Thyroid gland (tissue), 4 donors: ENCODE data around the gene TMSB4X. TPM values are rescaled to one million over a fixed set of nuclear protein-coding genes. Genes with fewer than 3 reads are reported as not detected.
"Not testable (repeated sequence)": the region's sequence is repeated elsewhere in the genome, so short reads cannot be mapped to it uniquely, and the experiment has no call there.

Source experiments
- DNase-seq, 2 donors: peaks; one replicate each; pipeline ENCODE4 v3.0.0-alpha.2; 2019
- H3K27ac ChIP-seq, 3 donors: fragments of 200-600 bp; sonication (generic); 1 replicate in 2 of 3; 2 replicates in 1 of 3; pipeline ENCODE4 v1.5.1; 2016 to 2019; ENCODE audit warnings: mild to moderate bottlenecking in 1 of 3, moderate library complexity in 1 of 3
- H3K27me3 ChIP-seq: fragments of 200-600 bp; sonication (generic); one replicate; pipeline ENCODE4 v1.5.1; 2019
- H3K36me3 ChIP-seq, 2 donors: fragments of 200-600 bp; sonication (generic); one replicate each; pipeline ENCODE4 v1.5.1; 2016 to 2019
- H3K4me1 ChIP-seq, 2 donors: fragments of 200-600 bp; sonication (generic); one replicate each; pipeline ENCODE4 v1.5.1; 2017 to 2019
- H3K4me3 ChIP-seq, 3 donors: fragments of 200-600 bp; sonication (generic); replicated peaks in 1 of 3; 1 replicate in 2 of 3; 2 replicates in 1 of 3; pipeline ENCODE4 v1.5.1; 2016; ENCODE audit warnings: mild to moderate bottlenecking in 1 of 3
- H3K9me3 ChIP-seq: fragments of 200-600 bp; sonication (generic); one replicate; pipeline ENCODE4 v1.5.1; 2017
- CTCF ChIP-seq, 6 experiments: fragments of 200-600 bp in 3 of 6; fragments of 450-650 bp in 3 of 6; sonication (generic) in 3 of 6; IDR thresholded peaks; one replicate each; pipeline ENCODE4 v1.5.1; 2016 to 2019; ENCODE audit warnings: antibody characterized with exemption in 6 of 6, mild to moderate bottlenecking in 2 of 6, inconsistent platforms in 1 of 6, moderate library complexity in 1 of 6
- POLR2A ChIP-seq, 2 donors: fragments of 450-650 bp; IDR thresholded peaks; one replicate each; pipeline ENCODE4 v1.6.1; 2017; ENCODE audit warnings: antibody characterized with exemption in 2 of 2, mild to moderate bottlenecking in 2 of 2, moderate library complexity in 1 of 2
- WGBS, 2 donors: methylation state at CpG; one replicate each; pipeline ENCODE4 v1.1.5; 2017; 5-methylcytosine and 5-hydroxymethylcytosine counted together
- intact Hi-C: fragments of 100-400 bp; cut with DNase I; formaldehyde crosslinking; loops from one replicate; pipeline ENCODE4 v1.15.1; 2023
- total RNA-seq, 4 donors: library from RNA; depleted of rRNA; stranded (reverse); fragments of >200 nt; gene quantifications; one replicate each; pipeline ENCODE4 v1.2.3, GENCODE V29; 2016

Gene TMSB4X
- total RNA-seq, 4 donors from 2014 or later, result 854 to 2,672 (median 1,302) TPM

DNA sequence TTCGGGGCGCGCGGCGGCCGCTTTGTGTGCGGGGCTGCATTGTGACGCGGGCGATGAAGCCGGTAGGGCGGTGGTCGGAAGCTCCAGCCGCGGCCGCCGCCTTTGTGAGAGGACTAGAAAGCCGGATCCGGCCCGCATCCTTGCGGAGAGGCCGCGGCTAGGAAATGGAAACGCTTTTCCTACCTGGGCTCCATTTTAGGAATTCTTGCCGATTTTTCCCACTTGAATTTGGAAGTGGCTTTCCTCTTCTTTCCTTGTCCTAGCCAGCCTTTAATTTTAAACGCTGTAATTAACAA, 708 bp downstream of the TMSB4X start:
- DNase-seq, result peak; percentile 36 to 45
- 0 to 1% methylated on average over 10 to 26 of the region's 26 CpGs for WGBS, 2 donors
- Histone ChIP-seq H3K27ac (peak overlapping the region; percentile 79 to 92 (median 89)), H3K4me1 (no peaks in the 10 kb centered on the region), H3K9me3 (no peaks in the 10 kb centered on the region), H3K27me3 (no peaks in the 10 kb centered on the region), H3K4me3 (peak overlapping the region; percentile 47 to 66 (median 59)), H3K36me3 (no peaks in the 10 kb centered on the region)
- no peak for TF ChIP-seq POLR2A (IDR thresholded peaks at IDR 0.05)
- intact Hi-C loops, result loop anchor here (10.0 kb wide), 1 partner anchor 509 kb away; no protein-coding TSS in a partner anchor

DNA sequence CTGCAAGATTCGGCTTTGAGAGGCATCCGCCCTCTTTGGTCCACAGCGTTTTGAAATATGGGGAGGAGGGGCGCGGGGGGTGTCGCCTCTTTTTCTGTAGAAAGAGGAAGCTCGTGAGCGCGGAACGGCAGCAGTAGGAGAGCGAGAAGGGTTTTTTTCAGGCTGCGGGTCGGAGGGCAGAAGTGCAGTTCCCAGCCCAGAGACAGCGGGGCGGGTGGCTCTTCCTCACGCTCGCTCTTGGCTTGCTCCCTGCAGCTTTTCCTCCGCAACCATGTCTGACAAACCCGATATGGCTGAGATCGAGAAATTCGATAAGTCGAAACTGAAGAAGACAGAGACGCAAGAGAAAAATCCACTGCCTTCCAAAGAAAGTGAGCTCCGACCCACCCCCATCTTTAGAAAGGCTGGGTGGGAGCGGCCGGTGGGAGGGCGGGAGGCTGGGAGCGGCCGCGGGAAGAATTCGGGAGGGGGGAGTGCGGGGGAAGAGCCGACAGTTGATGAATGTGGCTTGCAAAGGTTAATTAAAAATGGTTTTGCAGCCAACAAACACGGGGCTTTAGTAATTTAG, 1.2 kb downstream of the TMSB4X start:
- Histone ChIP-seq H3K27me3 (no peaks in the 10 kb centered on the region), H3K27ac (peak overlapping the region; percentile 79 to 92 (median 89)), H3K4me3 (peak overlapping the region; percentile 47 to 66 (median 59)), H3K9me3 (no peaks in the 10 kb centered on the region), H3K4me1 (no peaks in the 10 kb centered on the region), H3K36me3 (no peaks in the 10 kb centered on the region)
- TF ChIP-seq CTCF (IDR thresholded peaks at IDR 0.05) (no peak), POLR2A (IDR thresholded peaks at IDR 0.05) (no peak)
- intact Hi-C loops, result loop anchor here (10.0 kb wide), 1 partner anchor 509 kb away; no protein-coding TSS in a partner anchor
- 1 to 2% methylated on average over 32 to 33 of the region's 34 CpGs for WGBS, 2 donors
- DNase-seq, result peak; percentile 29 to 33

- H3K9me3 ChIP-seq, H3K27me3 ChIP-seq, DNase-seq, H3K36me3 ChIP-seq, H3K4me1 ChIP-seq: not testable (repeated sequence)
- intact Hi-C loops, result loop anchor here (10.0 kb wide), 1 partner anchor 508 kb away; no protein-coding TSS in a partner anchor
- peak overlapping the region in 2 of 3 donors; percentile 10 to 92 for H3K27ac ChIP-seq
- 53 to 74% methylated on average over 12 of the region's 12 CpGs for WGBS, 2 donors
- H3K4me3 ChIP-seq, result peak overlapping the region in 1 of 3 donors; percentile 6
These were observed 2.2 kb downstream of the TMSB4X start for GRCh38 chrX:12976819-12977732.

- no peaks in the 10 kb centered on the region for H3K27me3 ChIP-seq
- H3K36me3 ChIP-seq, result no peaks in the 10 kb centered on the region
- TF ChIP-seq CTCF (IDR thresholded peaks at IDR 0.05) (no peak), POLR2A (IDR thresholded peaks at IDR 0.05) (no peak)
- H3K4me1 ChIP-seq, result no peaks in the 10 kb centered on the region
- intact Hi-C loops, result loop anchor here (10.0 kb wide), 1 partner anchor 507 kb away; no protein-coding TSS in a partner anchor
- no peak for DNase-seq
- peak overlapping the region; percentile 4 to 54 (median 10) for H3K27ac ChIP-seq
- H3K9me3 ChIP-seq, result no peaks in the 10 kb centered on the region
- H3K4me3 ChIP-seq, result no peak overlapping the region
- 68 to 70% methylated on average over 9 of the region's 9 CpGs for WGBS, 2 donors
These were observed 2.9 kb downstream of the TMSB4X start for GRCh38 chrX:12977761-12978204.

DNA sequence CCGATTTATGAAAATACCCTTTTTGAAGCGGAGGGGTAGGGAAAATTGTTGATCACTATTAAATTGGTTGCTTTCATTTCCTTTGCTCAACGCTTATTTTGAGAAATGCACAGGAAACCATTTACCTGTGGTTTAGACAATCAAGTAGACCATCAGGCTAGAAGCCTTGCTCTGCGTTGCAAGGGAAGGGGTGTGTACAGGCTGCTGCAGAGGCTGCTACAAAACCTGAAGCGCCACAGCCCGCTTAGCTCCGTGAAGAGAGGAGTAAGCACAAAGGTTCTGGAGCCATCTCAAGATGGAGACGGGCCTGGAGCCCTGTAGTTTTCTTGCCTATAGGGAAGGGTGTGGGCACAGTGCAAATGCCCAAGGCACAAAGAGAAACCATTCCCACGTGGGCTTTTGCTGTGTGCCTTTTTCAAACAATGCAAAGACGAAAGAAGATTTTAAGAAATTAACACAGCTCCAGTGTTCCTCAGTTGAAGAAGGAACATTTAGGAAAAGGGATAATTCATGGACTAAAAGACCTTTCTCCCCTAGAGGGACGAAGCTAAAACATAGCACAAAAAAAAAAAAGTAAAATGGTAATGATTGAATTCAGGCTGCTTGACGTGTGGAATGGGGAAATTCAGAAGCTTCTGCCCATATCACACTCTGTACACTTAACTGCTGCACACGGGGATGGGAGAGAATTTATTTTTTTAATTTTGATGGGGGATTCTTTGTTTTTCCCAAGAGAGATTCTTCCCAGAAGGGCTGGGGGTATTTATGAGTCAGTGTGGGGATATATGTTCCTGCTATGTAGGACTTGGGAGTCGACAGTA, 3.5 kb downstream of the TMSB4X start:
- 52 to 55% methylated on average over 14 of the region's 14 CpGs for WGBS, 2 donors
- Histone ChIP-seq H3K4me3 (no peak overlapping the region), H3K27ac (peak overlapping the region; percentile 4 to 54 (median 54)), H3K27me3 (no peaks in the 10 kb centered on the region), H3K4me1 (no peaks in the 10 kb centered on the region), H3K9me3 (no peaks in the 10 kb centered on the region), H3K36me3 (no peaks in the 10 kb centered on the region)
- intact Hi-C loops, result loop anchor here (10.0 kb wide), 1 partner anchor 506 kb away; no protein-coding TSS in a partner anchor
- no peak for DNase-seq
- TF ChIP-seq CTCF (IDR thresholded peaks at IDR 0.05) (no peak), POLR2A (IDR thresholded peaks at IDR 0.05) (no peak)
